SK-N-SH (cell line): Measurements from ENCODE around the gene SPTBN2. TPM values are rescaled to one million over a fixed set of nuclear protein-coding genes. Genes with fewer than 3 reads are reported as not detected.
"Not testable (repeated sequence)": the region's sequence is repeated elsewhere in the genome, so short reads cannot be mapped to it uniquely, and the experiment has no call there.

Experiments
- CTCF ChIA-PET: fragments of 300-600, 350-600 bp; formaldehyde crosslinking; extraction: SDS; loops from one replicate; lab custom pipeline; 2021; lab: Yijun Ruan, JAX
- POLR2A ChIA-PET: fragments of 350-600 bp; sonication (Branson Sonifier 250); formaldehyde crosslinking; extraction: SDS; loops from one replicate; lab custom pipeline; 2020; ENCODE audit warnings: antibody characterized with exemption, inconsistent platforms; lab: Yijun Ruan, JAX
- DNase-seq: peaks from one replicate; pipeline ENCODE4 v3.0.0; 2012
- H2AFZ ChIP-seq: fragments of 200-600 bp; sonication (generic); 2 replicates; pipeline ENCODE4 v1.8.1; 2016; ENCODE audit warnings: antibody characterized with exemption, mild to moderate bottlenecking, low read depth
- H3F3A ChIP-seq: fragments of 200-600 bp; sonication (generic); replicated peaks from 2 replicates; pipeline ENCODE3; 2016; ENCODE audit warnings: antibody characterized with exemption, mild to moderate bottlenecking; ENCODE audit not compliant: insufficient read depth
- H3K27ac ChIP-seq, 2 experiments: fragments of 200-500 bp in 1 of 2; fragments of 200-600 bp in 1 of 2; sonication (Bioruptor generic) in 1 of 2; sonication (generic), shearing (Covaris generic) in 1 of 2; 2 replicates each; pipeline versions ENCODE4 v1.5.1 to v1.6.1; 2014 to 2016; ENCODE audit warnings: low read depth in 2 of 2, inconsistent platforms in 1 of 2, low read length in 1 of 2, mild to moderate bottlenecking in 1 of 2, mixed read lengths in 1 of 2
- H3K27me3 ChIP-seq: fragments of 200-600 bp; sonication (generic), shearing (Covaris generic); 2 replicates; pipeline ENCODE4 v1.6.1; 2016; ENCODE audit warnings: mixed run types; ENCODE audit not compliant: insufficient read depth
- H3K36me3 ChIP-seq, 2 experiments: fragments of 200-500 bp in 1 of 2; fragments of 200-600 bp in 1 of 2; sonication (Bioruptor generic) in 1 of 2; sonication (generic) in 1 of 2; replicated peaks in 1 of 2; 2 replicates each; pipeline versions ENCODE3 to v1.5.1; 2014 to 2016; ENCODE audit warnings: low read length in 1 of 2, mild to moderate bottlenecking in 1 of 2; ENCODE audit not compliant: insufficient read depth in 2 of 2, control insufficient read depth in 1 of 2
- H3K4me1 ChIP-seq, 2 experiments: fragments of 200-500 bp in 1 of 2; fragments of 200-600 bp in 1 of 2; sonication (Bioruptor generic) in 1 of 2; sonication (generic), shearing (Covaris generic) in 1 of 2; 2 replicates each; pipeline versions ENCODE4 v1.5.1 to v1.6.1; 2014 to 2016; ENCODE audit warnings: low read depth in 1 of 2, low read length in 1 of 2, mixed run types in 1 of 2; ENCODE audit not compliant: insufficient read depth in 2 of 2, control insufficient read depth in 1 of 2
- H3K4me2 ChIP-seq: fragments of 200-600 bp; sonication (generic), shearing (Covaris generic); 2 replicates; pipeline ENCODE4 v1.6.1; 2017; ENCODE audit warnings: mixed run types
- H3K4me3 ChIP-seq, 2 experiments: fragments of 200-500 bp in 1 of 2; fragments of 200-600 bp in 1 of 2; sonication (Bioruptor generic) in 1 of 2; sonication (generic), shearing (Covaris generic) in 1 of 2; 2 replicates each; pipeline versions ENCODE4 v1.5.1 to v1.8.1; 2014 to 2016; ENCODE audit warnings: low read depth in 2 of 2, inconsistent platforms in 1 of 2, low read length in 1 of 2, mild to moderate bottlenecking in 1 of 2, mixed read lengths in 1 of 2, moderate library complexity in 1 of 2
- H3K79me2 ChIP-seq: fragments of 200-600 bp; sonication (generic); 2 replicates; pipeline ENCODE4 v1.8.1; 2017; ENCODE audit warnings: mild to moderate bottlenecking; ENCODE audit not compliant: insufficient read depth
- H3K9ac ChIP-seq: fragments of 200-600 bp; sonication (generic); 2 replicates; pipeline ENCODE4 v1.6.1; 2017; ENCODE audit warnings: mixed run types
- H3K9me2 ChIP-seq: fragments of 200-600 bp; sonication (generic); 2 replicates; pipeline ENCODE4 v1.6.1; 2017; ENCODE audit warnings: mixed run types
- H3K9me3 ChIP-seq: fragments of 200-600 bp; sonication (generic); 2 replicates; pipeline ENCODE4 v1.6.1; 2017; ENCODE audit warnings: mixed run types, mild to moderate bottlenecking, moderate library complexity
- H4K20me1 ChIP-seq: fragments of 200-600 bp; sonication (generic); 2 replicates; pipeline ENCODE4 v1.6.1; 2017; ENCODE audit warnings: mild to moderate bottlenecking, mixed run types; ENCODE audit not compliant: insufficient read depth
- FOXM1 ChIP-seq: IDR thresholded peaks from 2 replicates; pipeline ENCODE4 v1.4.0; 2012; ENCODE audit warnings: low read depth, mild to moderate bottlenecking
- GABPA ChIP-seq: IDR thresholded peaks from 2 replicates; pipeline ENCODE4 v1.4.0; 2012; ENCODE audit warnings: low read depth, mild to moderate bottlenecking
- JUND ChIP-seq: IDR thresholded peaks from 2 replicates; pipeline ENCODE4 v1.4.0; 2012
- NFIC ChIP-seq: IDR thresholded peaks from 2 replicates; pipeline ENCODE4 v1.4.0; 2012; ENCODE audit warnings: borderline replicate concordance
- TAF1 ChIP-seq: IDR thresholded peaks from 2 replicates; pipeline ENCODE4 v1.6.1; 2012; ENCODE audit warnings: low read depth, mild to moderate bottlenecking, low read length, moderate library complexity, borderline replicate concordance
- TCF12 ChIP-seq: IDR thresholded peaks from 2 replicates; pipeline ENCODE4 v1.4.0; 2012
- YY1 ChIP-seq: IDR thresholded peaks from 2 replicates; pipeline ENCODE4 v1.4.0; 2012; ENCODE audit warnings: low read depth, mild to moderate bottlenecking
- WGBS: methylation state at CpG from one replicate; pipeline ENCODE4 v1.1.6; 2017; ENCODE audit warnings: low lambda C conversion rate; 5-methylcytosine and 5-hydroxymethylcytosine counted together
- polyA plus RNA-seq, 3 experiments: library from polyadenylated mRNA; depleted of rRNA; stranded (reverse); fragments of >200 nt; gene quantifications; 2 replicates each; pipeline ENCODE4 v1.2.3, GENCODE V29; 2012
- TF ChIP-seq, protein P1 (sequence below): IDR thresholded peaks from 2 replicates; pipeline ENCODE4; 2012

Gene SPTBN2
- polyA plus RNA-seq, 1 of the 3 experiments (the other 2 are of a cell fraction), result 19.7 TPM

DNA sequence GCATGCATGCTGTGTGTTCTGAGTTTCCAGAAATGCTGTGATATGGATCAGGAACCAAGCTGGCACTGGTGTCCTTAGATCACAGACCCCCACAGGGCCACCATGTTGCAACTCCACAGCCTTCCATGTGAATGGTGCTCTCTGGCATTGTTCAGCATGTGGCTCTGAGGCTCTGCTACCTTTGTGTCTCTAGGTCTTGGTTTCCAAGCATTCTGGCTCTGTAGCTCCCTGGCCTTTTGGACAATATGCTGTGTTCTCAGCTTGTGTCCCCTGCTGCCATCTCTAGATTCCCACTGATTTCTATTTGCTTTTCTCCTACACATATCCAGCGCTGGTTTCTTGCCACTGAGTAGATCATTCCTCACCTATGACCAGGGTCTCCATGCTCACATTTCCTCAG lies 3.9 kb downstream of the SPTBN2 start:
- H3K4me2 ChIP-seq, result no peak overlapping the region
- no peaks in the 10 kb centered on the region for H3K9me3 ChIP-seq
- peaks cover 6 to 31% of the 10 kb centered on the region in 2 experiments; a peak in 3 of 4 replicates for H3K4me1 ChIP-seq
- no peak for DNase-seq
- TF ChIP-seq NFIC (no peak), TCF12 (no peak), TAF1 (no peak), GABPA (no peak), JUND (no peak)
- TF ChIP-seq, protein P1, sequence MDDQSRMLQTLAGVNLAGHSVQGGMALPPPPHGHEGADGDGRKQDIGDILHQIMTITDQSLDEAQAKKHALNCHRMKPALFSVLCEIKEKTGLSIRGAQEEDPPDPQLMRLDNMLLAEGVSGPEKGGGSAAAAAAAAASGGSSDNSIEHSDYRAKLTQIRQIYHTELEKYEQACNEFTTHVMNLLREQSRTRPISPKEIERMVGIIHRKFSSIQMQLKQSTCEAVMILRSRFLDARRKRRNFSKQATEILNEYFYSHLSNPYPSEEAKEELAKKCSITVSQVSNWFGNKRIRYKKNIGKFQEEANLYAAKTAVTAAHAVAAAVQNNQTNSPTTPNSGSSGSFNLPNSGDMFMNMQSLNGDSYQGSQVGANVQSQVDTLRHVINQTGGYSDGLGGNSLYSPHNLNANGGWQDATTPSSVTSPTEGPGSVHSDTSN, result no peak
- H4K20me1 ChIP-seq, result no peaks in the 10 kb centered on the region
- no peak overlapping the region for H3K4me3 ChIP-seq
- H3K27ac ChIP-seq, result no peak overlapping the region
- ChIA-PET CTCF (interaction anchor here (1.6 to 2.5 kb wide), 4 partner anchors 30 to 251 kb away, joined by 5 to 10 read pairs (median 8); partner anchors contain the start of gene C11orf86), POLR2A (no interaction called here)
- H3K27me3 ChIP-seq, result no peaks in the 10 kb centered on the region
- H3K9ac ChIP-seq, result no peak overlapping the region
- no peaks in the 10 kb centered on the region for H3K36me3 ChIP-seq
- WGBS, result 97% methylated on average over 1 of the region's 1 CpG
- no peaks in the 10 kb centered on the region for H3K79me2 ChIP-seq
- H3F3A ChIP-seq, result no peaks in the 10 kb centered on the region
- H2AFZ ChIP-seq, result no peak overlapping the region
- H3K9me2 ChIP-seq, result no peaks in the 10 kb centered on the region

DNA sequence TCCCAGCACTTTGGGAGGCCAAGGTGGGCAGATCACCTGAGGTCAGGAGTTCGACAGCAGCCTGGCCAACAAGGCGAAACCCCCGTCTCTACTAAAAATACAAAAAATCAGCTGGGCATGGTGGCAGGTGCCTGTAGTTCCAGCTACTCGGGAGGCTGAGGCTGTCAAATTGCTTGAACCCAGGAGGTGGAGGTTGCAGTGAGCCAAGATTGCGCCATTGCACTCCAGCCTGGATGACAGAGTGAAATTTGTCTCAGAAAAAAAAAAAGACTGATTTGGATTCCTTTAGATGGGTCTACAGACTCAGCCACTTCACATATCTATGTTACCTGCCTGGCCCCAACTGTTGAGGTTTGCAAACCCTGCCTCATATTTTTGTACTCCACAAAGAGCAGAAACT lies 4.8 kb downstream of the SPTBN2 start:
- H3K9me2 ChIP-seq, H3K79me2 ChIP-seq, H3K4me3 ChIP-seq, H3K27me3 ChIP-seq, H3K4me2 ChIP-seq, H3K9ac ChIP-seq, H2AFZ ChIP-seq, H3K27ac ChIP-seq, DNase-seq, H3K9me3 ChIP-seq, H4K20me1 ChIP-seq, H3K36me3 ChIP-seq, POLR2A ChIA-PET, H3F3A ChIP-seq: not testable (repeated sequence)
- CTCF ChIA-PET, result interaction anchor here (1.2 to 2.5 kb wide), 6 partner anchors 29 to 252 kb away, joined by 3 to 10 read pairs (median 4); partner anchors contain the start of gene RBM4B
- 97% methylated on average over 5 of the region's 5 CpGs for WGBS
- H3K4me1 ChIP-seq, result peaks cover 10 to 32% of the 10 kb centered on the region in 2 experiments; a peak in 3 of 4 replicates

DNA sequence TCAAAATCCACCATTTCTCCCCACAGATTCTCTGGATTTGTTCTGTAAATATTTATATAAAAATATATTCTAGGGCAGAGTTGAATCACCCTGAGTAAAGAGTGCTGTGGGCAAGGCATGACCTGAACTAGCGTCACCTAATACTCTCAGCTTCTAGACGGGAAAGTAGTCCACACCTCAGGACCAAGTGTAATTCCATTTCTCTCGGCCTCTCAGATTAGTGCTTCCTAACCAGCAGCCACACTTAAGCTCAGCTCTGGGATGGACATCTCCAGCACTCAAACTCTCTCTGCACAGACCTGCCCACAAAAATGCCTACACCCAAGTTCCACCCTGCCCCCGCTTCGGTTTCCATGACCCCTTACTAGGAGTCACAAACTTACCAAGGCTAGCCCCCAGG lies 5.3 kb downstream of the SPTBN2 start:
- H3K79me2 ChIP-seq, result no peaks in the 10 kb centered on the region
- no peaks in the 10 kb centered on the region for H3K9me3 ChIP-seq
- H3K9me2 ChIP-seq, result no peaks in the 10 kb centered on the region
- ChIA-PET CTCF (interaction anchor here (1.2 to 2.5 kb wide), 5 partner anchors 28 to 252 kb away, joined by 3 to 10 read pairs (median 3); partner anchors contain the start of gene RBM4B), POLR2A (interaction anchor here (0.5 kb wide), 1 partner anchor 78 kb away, joined by 3 read pairs; no protein-coding TSS in a partner anchor)
- no peak for DNase-seq
- peaks cover 10 to 29% of the 10 kb centered on the region in 2 experiments; a peak in 3 of 4 replicates for H3K4me1 ChIP-seq
- H3K9ac ChIP-seq, result no peak overlapping the region
- H2AFZ ChIP-seq, result no peak overlapping the region
- no peak overlapping the region for H3K4me2 ChIP-seq
- no peak overlapping the region for H3K27ac ChIP-seq
- WGBS, result 91% methylated on average over 4 of the region's 5 CpGs
- no peaks in the 10 kb centered on the region for H4K20me1 ChIP-seq
- H3F3A ChIP-seq, result no peaks in the 10 kb centered on the region
- no peaks in the 10 kb centered on the region for H3K36me3 ChIP-seq
- no peak for TF ChIP-seq YY1
- TF ChIP-seq FOXM1, result no peak
- no peaks in the 10 kb centered on the region for H3K27me3 ChIP-seq
- H3K4me3 ChIP-seq, result no peak overlapping the region
